NB4 (cell line): ENCODE data around the gene APPL2.

Source experiments
- CTCF ChIP-seq: IDR thresholded peaks from one replicate; pipeline ENCODE4 v1.5.1; 2012; ENCODE audit warnings: low read depth, low read length
- MAX ChIP-seq: IDR thresholded peaks from 2 replicates; pipeline ENCODE4 v1.6.1; 2011; ENCODE audit warnings: low read depth, low read length
- POLR2A ChIP-seq: IDR thresholded peaks from 2 replicates; pipeline ENCODE4 v1.6.1; 2011; ENCODE audit warnings: mild to moderate bottlenecking; ENCODE audit not compliant: insufficient read length; ENCODE audit errors: extremely low read depth

GRCh38 chr12:105281694-105282049, 45.7 kb upstream of the APPL2 start:
- no peak for TF ChIP-seq CTCF
- no peak for TF ChIP-seq POLR2A
- no peak for TF ChIP-seq MAX
